Ovary (tissue), 3 donors: ENCODE measurements around the gene IGFLR1.

ENCODE experiments used
- EP300 ChIP-seq: sonication (generic); formaldehyde crosslinking; IDR thresholded peaks from one replicate; pipeline ENCODE4 v1.6.1; 2017; ENCODE audit warnings: antibody characterized with exemption
- POLR2A ChIP-seq: fragments of 450-650 bp; IDR thresholded peaks from one replicate; pipeline ENCODE4 v1.6.1; 2017; ENCODE audit warnings: antibody characterized with exemption, mild to moderate bottlenecking, moderate library complexity
- TF ChIP-seq, protein P1 (sequence below), 3 donors: fragments of 450-650 bp in 2 of 3; fragments of 200-600 bp in 1 of 3; IDR thresholded peaks; one replicate each; pipeline versions ENCODE4 v1.5.1 to v1.8.0; 2016 to 2022; ENCODE audit warnings: antibody characterized with exemption in 3 of 3, mild to moderate bottlenecking in 1 of 3
- donor health status: DM: no; HTN: no; CAD: no.

DNA sequence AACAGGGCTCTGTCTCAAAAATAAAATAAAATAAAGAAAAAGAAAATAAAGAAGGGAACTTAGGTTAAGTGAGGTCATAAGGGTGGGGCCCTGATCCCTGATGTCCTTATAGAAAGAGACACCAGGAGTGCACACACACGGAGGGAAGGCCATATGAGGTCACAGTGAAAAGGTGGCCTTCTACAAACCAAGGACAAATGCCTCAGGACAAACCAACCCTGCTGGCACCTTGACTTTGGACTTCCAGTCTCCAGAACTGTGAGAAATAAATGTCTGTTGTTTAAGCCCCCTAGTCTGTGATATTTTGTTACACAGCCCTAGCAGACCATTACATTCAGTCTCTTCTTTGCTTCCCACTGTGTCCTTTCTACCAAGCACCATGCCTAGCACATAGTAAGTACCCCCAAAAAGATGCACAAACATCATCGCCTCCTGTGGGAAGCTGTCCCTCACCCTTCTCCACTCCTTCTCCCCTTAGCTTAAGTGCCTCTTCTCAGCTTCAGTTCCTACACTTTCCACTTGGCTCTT lies 46.3 kb downstream of the IGFLR1 start:
- TF ChIP-seq, protein P1, sequence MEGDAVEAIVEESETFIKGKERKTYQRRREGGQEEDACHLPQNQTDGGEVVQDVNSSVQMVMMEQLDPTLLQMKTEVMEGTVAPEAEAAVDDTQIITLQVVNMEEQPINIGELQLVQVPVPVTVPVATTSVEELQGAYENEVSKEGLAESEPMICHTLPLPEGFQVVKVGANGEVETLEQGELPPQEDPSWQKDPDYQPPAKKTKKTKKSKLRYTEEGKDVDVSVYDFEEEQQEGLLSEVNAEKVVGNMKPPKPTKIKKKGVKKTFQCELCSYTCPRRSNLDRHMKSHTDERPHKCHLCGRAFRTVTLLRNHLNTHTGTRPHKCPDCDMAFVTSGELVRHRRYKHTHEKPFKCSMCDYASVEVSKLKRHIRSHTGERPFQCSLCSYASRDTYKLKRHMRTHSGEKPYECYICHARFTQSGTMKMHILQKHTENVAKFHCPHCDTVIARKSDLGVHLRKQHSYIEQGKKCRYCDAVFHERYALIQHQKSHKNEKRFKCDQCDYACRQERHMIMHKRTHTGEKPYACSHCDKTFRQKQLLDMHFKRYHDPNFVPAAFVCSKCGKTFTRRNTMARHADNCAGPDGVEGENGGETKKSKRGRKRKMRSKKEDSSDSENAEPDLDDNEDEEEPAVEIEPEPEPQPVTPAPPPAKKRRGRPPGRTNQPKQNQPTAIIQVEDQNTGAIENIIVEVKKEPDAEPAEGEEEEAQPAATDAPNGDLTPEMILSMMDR (IDR thresholded peaks at IDR 0.05): no peak
- TF ChIP-seq POLR2A (no peak), EP300 (no peak)
